Stimulated activated CD4-positive, alpha-beta T cell treated with anti-CD3 and anti-CD28 coated beads, Interleukin-12 subunit alpha, Interleukin-12 subunit beta, amount 100 ng/mL, for 4 hours (primary cell): ENCODE results near the gene THG1L.
"Not testable (repeated sequence)": the region's sequence is repeated elsewhere in the genome, so short reads cannot be mapped to it uniquely, and the experiment has no call there.

Experiments used
- DNase-seq: peaks from one replicate; pipeline ENCODE4 v3.0.0-alpha.2; 2020

The THG1L gene

DNA sequence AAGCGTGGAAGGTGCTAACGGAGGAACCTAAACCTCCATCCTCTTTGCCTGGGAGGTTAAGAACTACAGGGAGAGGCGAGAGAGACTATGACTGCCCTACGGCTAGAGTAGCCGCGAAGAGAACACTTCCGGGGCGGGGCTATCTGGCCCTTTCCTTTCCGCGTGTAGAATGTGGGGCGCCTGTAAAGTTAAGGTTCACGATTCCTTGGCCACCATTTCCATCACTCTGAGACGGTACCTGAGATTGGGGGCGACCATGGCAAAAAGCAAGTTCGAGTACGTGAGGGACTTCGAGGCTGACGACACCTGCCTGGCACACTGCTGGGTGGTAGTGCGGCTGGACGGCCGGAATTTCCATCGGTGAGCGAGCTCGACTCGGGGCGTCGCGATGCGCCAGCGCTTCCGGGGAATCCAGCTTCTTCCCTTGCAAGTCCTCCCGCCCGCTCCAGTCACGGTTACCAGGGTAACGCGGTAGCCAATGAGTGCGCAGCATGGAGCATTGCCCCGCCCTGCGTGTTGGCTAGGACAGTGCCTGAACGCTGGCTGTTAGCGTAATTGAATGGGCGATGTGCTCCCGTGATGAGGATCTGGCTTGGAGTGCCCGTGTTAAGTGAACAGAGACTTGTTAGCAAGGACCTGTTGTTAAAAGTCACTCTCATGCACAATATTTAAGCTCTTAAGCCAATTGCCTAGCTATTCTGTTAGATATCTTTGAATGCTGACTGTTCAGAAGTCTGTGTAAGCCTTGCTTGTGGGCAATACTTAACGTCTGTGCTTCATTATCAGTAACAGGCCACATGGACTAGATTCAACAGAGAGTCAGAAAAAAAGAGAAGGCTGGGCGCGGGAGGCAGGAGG is at the start of gene THG1L:
Gene THG1L (plus strand): TSS at position 149 of the 858 bp plus-strand sequence. CDS start 21 bp downstream, at position 170.
- DNase-seq = peak; percentile 96

GRCh38 chr5:157682257-157682656 is 49.0 kb upstream of the THG1L start:
- no peak for DNase-seq

GRCh38 chr5:157686276-157687197 is 44.7 kb upstream of the THG1L start:
- DNase-seq = not testable (repeated sequence)

DNA sequence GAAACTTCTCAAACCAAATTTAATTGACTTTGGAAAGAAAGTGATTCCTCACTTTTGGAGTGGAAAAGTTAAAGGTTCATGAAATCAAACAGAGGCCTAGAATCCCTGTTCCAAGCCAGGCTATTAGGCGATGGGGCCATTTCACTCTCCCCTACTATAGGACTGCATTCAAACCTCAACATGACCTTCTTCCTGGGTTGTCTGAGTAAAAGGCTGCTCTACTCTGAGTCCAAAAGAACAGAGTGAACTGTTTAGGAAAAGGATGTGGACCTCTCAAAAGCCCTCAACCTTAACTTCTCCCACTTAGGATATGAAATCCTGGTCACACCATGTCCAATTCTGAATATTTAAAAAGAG is 44.0 kb upstream of the THG1L start:
- DNase-seq = no peak

- peak; percentile 32 for DNase-seq
Observed at GRCh38 chr5:157689942-157690689, 41.1 kb upstream of the THG1L start.

DNA sequence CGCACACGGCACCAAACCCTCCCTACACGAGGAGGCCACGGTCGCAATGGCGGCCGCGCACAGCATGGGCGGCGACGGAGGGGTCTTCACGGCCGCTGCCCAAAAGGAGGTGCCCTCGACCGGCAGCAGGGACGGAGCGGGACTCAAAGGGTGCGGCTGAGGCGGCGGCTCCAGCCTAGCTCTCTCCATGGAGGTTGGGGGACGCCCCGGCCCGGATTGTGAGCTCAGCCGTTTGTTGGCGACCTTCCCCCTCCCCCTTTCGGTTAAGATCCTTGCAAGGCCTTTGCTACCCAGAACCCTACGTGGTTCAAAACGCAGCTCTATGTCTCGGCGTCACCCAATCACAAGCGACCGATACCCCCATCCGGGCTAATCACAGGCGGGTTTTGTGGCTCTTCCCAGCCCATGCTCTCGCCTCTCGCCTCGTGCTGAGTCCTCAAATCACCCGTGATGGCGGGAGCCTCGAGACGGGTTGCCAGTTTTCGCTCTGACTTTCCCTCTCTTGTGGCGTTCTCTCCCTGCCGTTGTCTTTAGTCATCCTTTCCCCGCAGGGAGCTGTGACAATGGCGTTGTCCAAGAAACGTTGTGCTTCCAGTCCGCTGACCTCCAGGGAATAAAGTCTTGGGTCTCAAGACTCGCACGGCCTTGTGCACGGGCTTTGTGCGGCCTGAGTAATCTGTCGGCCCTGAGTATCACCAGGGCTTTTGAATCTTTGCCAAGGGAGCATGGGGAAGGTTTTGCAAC is 40.4 kb upstream of the THG1L start:
- no peak for DNase-seq

GRCh38 chr5:157693816-157694215 is 37.4 kb upstream of the THG1L start:
- DNase-seq = not testable (repeated sequence)

GRCh38 chr5:157696154-157696553 is 35.1 kb upstream of the THG1L start:
- not testable (repeated sequence) for DNase-seq

DNA sequence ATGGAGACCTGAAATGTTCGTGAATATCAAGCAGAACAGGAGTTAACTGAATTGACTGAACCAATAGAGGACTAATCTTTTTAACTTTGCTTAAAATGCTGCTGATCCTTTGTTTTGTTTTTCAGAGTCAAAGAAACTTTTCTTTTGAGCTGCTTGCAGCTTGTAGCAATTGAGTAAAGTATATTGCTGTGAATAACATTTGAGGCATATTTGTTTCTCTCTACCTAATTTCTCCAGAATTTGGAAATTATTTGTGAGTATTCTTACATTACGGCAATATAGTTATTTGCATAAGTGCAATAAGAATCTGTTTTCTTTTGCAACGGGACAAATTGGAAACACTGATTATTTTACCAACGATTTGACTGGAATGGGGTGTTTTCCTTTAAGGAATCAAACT is 32.5 kb upstream of the THG1L start:
- not testable (repeated sequence) for DNase-seq

- DNase-seq = no peak
Observed at GRCh38 chr5:157703736-157704135, 27.5 kb upstream of the THG1L start.

DNA sequence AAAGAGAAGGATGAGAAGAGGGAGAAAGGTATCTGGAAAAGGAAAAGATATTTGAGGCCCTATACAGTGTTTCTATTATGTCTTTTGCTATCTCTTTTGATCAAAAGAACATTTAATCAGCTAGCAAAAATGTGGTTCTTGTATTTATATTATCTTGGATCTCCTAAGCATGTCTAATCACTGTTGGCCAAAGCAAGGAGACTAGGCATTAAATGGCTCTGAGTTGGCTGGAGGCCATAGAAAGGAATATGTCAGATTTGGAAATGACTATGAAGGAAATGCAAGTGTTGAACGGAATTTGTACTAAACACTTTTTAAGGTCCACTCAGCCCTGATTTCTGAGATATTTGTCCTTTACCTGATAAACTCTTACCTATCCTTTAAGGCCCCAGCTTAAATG is 22.4 kb upstream of the THG1L start:
- DNase-seq = no peak

GRCh38 chr5:157709346-157709745 is 21.9 kb upstream of the THG1L start:
- no peak for DNase-seq

GRCh38 chr5:157710431-157710830 is 20.8 kb upstream of the THG1L start:
- DNase-seq = no peak

- DNase-seq = no peak
Observed at GRCh38 chr5:157710882-157711281, 20.3 kb upstream of the THG1L start.

- no peak for DNase-seq
Observed at GRCh38 chr5:157713830-157714595, 17.2 kb upstream of the THG1L start.

GRCh38 chr5:157714596-157714864 is 16.7 kb upstream of the THG1L start:
- DNase-seq = no peak

GRCh38 chr5:157718519-157718918 is 12.7 kb upstream of the THG1L start:
- DNase-seq = no peak

- DNase-seq = no peak
Observed at GRCh38 chr5:157719245-157719644, 12.0 kb upstream of the THG1L start.

- DNase-seq = no peak
Observed at GRCh38 chr5:157721159-157721558, 10.1 kb upstream of the THG1L start.

DNA sequence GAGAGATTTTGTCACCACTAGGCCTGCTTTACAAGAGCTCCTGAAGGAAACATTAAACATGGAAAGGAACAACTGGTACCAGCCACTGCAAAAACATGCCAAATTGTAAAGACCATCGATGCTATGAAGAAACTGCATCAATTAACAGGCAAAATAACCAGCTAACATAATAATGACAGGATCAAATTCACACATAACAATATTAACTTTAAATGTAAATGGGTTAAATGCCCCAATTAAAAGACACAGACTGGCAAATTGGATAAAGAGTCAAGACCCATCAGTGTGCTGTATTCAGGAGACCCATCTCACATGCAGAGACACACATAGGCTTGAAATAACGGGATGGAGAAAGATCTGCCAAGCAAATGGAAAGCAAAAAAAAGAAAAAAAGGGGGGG is 8.3 kb upstream of the THG1L start:
- not testable (repeated sequence) for DNase-seq

GRCh38 chr5:157726607-157727006 is 4.6 kb upstream of the THG1L start:
- DNase-seq = not testable (repeated sequence)

- not testable (repeated sequence) for DNase-seq
Observed at GRCh38 chr5:157727858-157728257, 3.4 kb upstream of the THG1L start.
